H9 (cell line): ENCODE results near the gene RYR3. TPM values are rescaled to one million over a fixed set of nuclear protein-coding genes. Genes with fewer than 3 reads are reported as not detected.

Source experiments
- DNase-seq: peaks from one replicate; pipeline ENCODE4 v3.0.0-alpha.2; 2017
- H2AFZ ChIP-seq: one replicate; pipeline ENCODE4 v1.6.1; 2013; ENCODE audit warnings: mild to moderate bottlenecking, low read length, control low read depth, moderate library complexity
- H2AK5ac ChIP-seq: 2 replicates; pipeline ENCODE4 v1.6.1; 2013; ENCODE audit warnings: low read length, control low read depth, mixed read lengths; ENCODE audit not compliant: insufficient read length
- H2BK120ac ChIP-seq: one replicate; pipeline ENCODE4 v1.6.1; 2013; ENCODE audit warnings: low read depth, mild to moderate bottlenecking, low read length, control low read depth, inconsistent platforms; ENCODE audit not compliant: poor library complexity, severe bottlenecking
- H2BK12ac ChIP-seq: 2 replicates; pipeline ENCODE4 v1.6.1; 2013; ENCODE audit warnings: low read length, control low read depth, mixed read lengths, low read depth; ENCODE audit not compliant: insufficient read length
- H2BK15ac ChIP-seq: 2 replicates; pipeline ENCODE4 v1.6.1; 2013; ENCODE audit warnings: low read depth, low read length, control low read depth
- H2BK20ac ChIP-seq: one replicate; pipeline ENCODE4 v1.6.1; 2013; ENCODE audit warnings: low read depth, mild to moderate bottlenecking, low read length, control low read depth, inconsistent platforms; ENCODE audit not compliant: poor library complexity, severe bottlenecking
- H2BK5ac ChIP-seq: 2 replicates; pipeline ENCODE4 v1.6.1; 2013; ENCODE audit warnings: low read length, control low read depth, mixed read lengths; ENCODE audit not compliant: insufficient read length
- H3K14ac ChIP-seq: 2 replicates; pipeline ENCODE4 v1.6.1; 2013; ENCODE audit warnings: low read length, control low read depth; ENCODE audit not compliant: insufficient read depth
- H3K18ac ChIP-seq: 2 replicates; pipeline ENCODE4 v1.6.1; 2013; ENCODE audit warnings: low read depth, mild to moderate bottlenecking, mixed read lengths, low read length, control low read depth; ENCODE audit not compliant: insufficient read length
- H3K23ac ChIP-seq: 2 replicates; pipeline ENCODE4 v1.6.1; 2013; ENCODE audit warnings: low read length, control low read depth, mixed read lengths, low read depth; ENCODE audit not compliant: insufficient read length
- H3K23me2 ChIP-seq: 2 replicates; pipeline ENCODE4 v1.6.1; 2013; ENCODE audit warnings: low read depth, mild to moderate bottlenecking, mixed read lengths, low read length, control low read depth; ENCODE audit not compliant: insufficient read length, poor library complexity, severe bottlenecking
- H3K27ac ChIP-seq: 2 replicates; pipeline ENCODE4 v1.5.1; 2013; ENCODE audit warnings: low read length, control low read depth, mixed read lengths, low read depth; ENCODE audit not compliant: insufficient read length
- H3K27me3 ChIP-seq: 2 replicates; pipeline ENCODE4 v1.6.1; 2013; ENCODE audit warnings: low read length, control low read depth, inconsistent platforms; ENCODE audit not compliant: insufficient read depth
- H3K4ac ChIP-seq: 2 replicates; pipeline ENCODE4 v1.6.1; 2013; ENCODE audit warnings: low read depth, mild to moderate bottlenecking, control low read depth, inconsistent platforms, low read length, moderate library complexity
- H3K4me1 ChIP-seq: 2 replicates; pipeline ENCODE4 v1.6.1; 2013; ENCODE audit warnings: low read length, control low read depth, inconsistent platforms; ENCODE audit not compliant: insufficient read depth
- H3K4me2 ChIP-seq: 2 replicates; pipeline ENCODE4 v1.6.1; 2013; ENCODE audit warnings: low read length, control low read depth, mixed read lengths; ENCODE audit not compliant: insufficient read length, insufficient read depth
- H3K56ac ChIP-seq: 2 replicates; pipeline ENCODE4 v1.6.1; 2013; ENCODE audit warnings: low read depth, mild to moderate bottlenecking, mixed read lengths, low read length, control low read depth; ENCODE audit not compliant: insufficient read length
- H3K79me1 ChIP-seq: 2 replicates; pipeline ENCODE4 v1.6.1; 2013; ENCODE audit warnings: low read depth, mild to moderate bottlenecking, moderate library complexity, low read length, control low read depth, inconsistent platforms; ENCODE audit not compliant: insufficient read depth, poor library complexity, severe bottlenecking
- H3K79me2 ChIP-seq: 2 replicates; pipeline ENCODE4 v1.6.1; 2013; ENCODE audit warnings: low read length, control low read depth, inconsistent platforms; ENCODE audit not compliant: insufficient read depth
- H3K9ac ChIP-seq: 2 replicates; pipeline ENCODE4 v1.6.1; 2013; ENCODE audit warnings: low read length, control low read depth, mixed read lengths; ENCODE audit not compliant: insufficient read length; ENCODE audit errors: extremely low read depth
- H3K9me3 ChIP-seq: one replicate; pipeline ENCODE4 v1.6.1; 2013; ENCODE audit warnings: low read depth, low read length, inconsistent platforms; ENCODE audit not compliant: control insufficient read depth
- H3T11ph ChIP-seq: one replicate; pipeline ENCODE4 v1.6.1; 2013; ENCODE audit warnings: mild to moderate bottlenecking, low read length, control low read depth, inconsistent platforms
- H4K20me1 ChIP-seq: one replicate; pipeline ENCODE4 v1.6.1; 2013; ENCODE audit not compliant: control insufficient read depth, insufficient read length, insufficient read depth
- H4K5ac ChIP-seq: 2 replicates; pipeline ENCODE4 v1.6.1; 2013; ENCODE audit warnings: low read depth, mild to moderate bottlenecking, mixed read lengths, low read length, control low read depth; ENCODE audit not compliant: insufficient read length
- H4K8ac ChIP-seq: replicated peaks from 2 replicates; pipeline ENCODE4 v1.6.1; 2013; ENCODE audit warnings: low read length, control low read depth, mixed read lengths, low read depth; ENCODE audit not compliant: insufficient read length
- H4K91ac ChIP-seq: 2 replicates; pipeline ENCODE4 v1.6.1; 2013; ENCODE audit warnings: low read depth, mild to moderate bottlenecking, moderate library complexity, mixed read lengths, low read length, control low read depth; ENCODE audit not compliant: insufficient read length
- H3K27ac Mint-ChIP-seq, 3 experiments: 2 replicates in 2 of 3; 3 replicates in 1 of 3; pipeline ENCODE4 v1.8.0; 2020 to 2021; ENCODE audit warnings: mixed read lengths in 3 of 3, mild to moderate bottlenecking in 1 of 3, moderate library complexity in 1 of 3
- H3K27me3 Mint-ChIP-seq: 2 replicates; pipeline ENCODE4 v1.8.0; 2021; ENCODE audit warnings: low read depth, mild to moderate bottlenecking, moderate library complexity, mixed read lengths
- H3K36me3 Mint-ChIP-seq, 3 experiments: 2 replicates in 2 of 3; 3 replicates in 1 of 3; pipeline ENCODE4 v1.8.0; 2020 to 2021; ENCODE audit warnings: low read depth in 3 of 3, mixed read lengths in 3 of 3; ENCODE audit not compliant: insufficient read depth in 1 of 3
- H3K4me1 Mint-ChIP-seq, 2 experiments: 2 replicates each; pipeline ENCODE4 v1.8.0; 2020; ENCODE audit warnings: mixed read lengths in 2 of 2
- H3K4me3 Mint-ChIP-seq, 2 experiments: 2 replicates in 1 of 2; 3 replicates in 1 of 2; pipeline ENCODE4 v1.8.0; 2020 to 2021; ENCODE audit warnings: mild to moderate bottlenecking in 2 of 2, mixed read lengths in 2 of 2, moderate library complexity in 1 of 2
- H3K9me3 Mint-ChIP-seq, 2 experiments: 2 replicates in 1 of 2; 3 replicates in 1 of 2; pipeline ENCODE4 v1.8.0; 2020; ENCODE audit warnings: mild to moderate bottlenecking in 2 of 2, mixed read lengths in 2 of 2, moderate library complexity in 1 of 2
- WGBS: extraction: QIAGEN DNeasy Blood & Tissue Kit; methylation state at CpG from one replicate; pipeline ENCODE4 v1.1.7; 2013; ENCODE audit warnings: missing lambda C conversion rate, low lambda C conversion rate, mixed read lengths; ENCODE audit not compliant: insufficient read length; ENCODE audit errors: extremely low coverage; 5-methylcytosine and 5-hydroxymethylcytosine counted together
- total RNA-seq: library from RNA; stranded (reverse); gene quantifications from 2 replicates; pipeline ENCODE4 v1.2.1, GENCODE V29; 2021
- TF ChIP-seq, protein P1 (sequence below): fragments of 200-600 bp; sonication (generic); conservative IDR thresholded peaks from 3 replicates; pipeline ENCODE4 v1.8.0; 2021; ENCODE audit warnings: antibody characterized with exemption, mild to moderate bottlenecking

RYR3 gene
- total RNA-seq, 1 experiment from 2014 or later = 0.85 TPM

DNA sequence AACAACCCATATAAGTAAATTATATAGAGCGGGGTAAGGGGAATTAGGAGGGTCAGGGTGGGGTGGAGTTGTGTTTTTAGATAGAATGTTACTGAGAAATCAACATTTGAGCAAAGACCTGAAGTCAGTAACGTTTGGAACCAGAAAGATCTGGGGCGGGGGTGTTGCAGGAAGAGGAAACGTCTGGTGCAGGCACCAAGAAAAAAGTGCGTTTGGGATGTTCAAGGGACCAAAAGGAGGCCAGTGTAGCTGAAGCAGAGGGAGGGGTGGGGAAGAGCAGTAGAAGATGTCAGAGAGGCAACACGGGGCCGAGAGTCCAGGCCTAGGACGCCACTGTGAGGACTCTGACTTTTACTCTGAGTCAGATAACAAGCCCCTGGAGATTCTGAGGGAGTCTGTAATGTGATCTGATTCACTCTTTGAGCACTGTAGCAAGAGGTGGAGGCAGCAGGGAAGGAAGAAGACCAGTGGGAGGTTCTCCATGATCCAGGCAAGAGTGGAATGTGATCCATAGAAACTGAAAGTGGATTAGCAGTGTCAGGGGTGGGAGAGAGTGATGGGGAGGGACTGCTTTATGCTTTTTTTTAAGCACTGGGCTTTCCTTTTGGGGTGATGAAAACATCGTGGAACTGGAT, 478.3 kb downstream of the RYR3 start:
- no CpG with 5 or more reads among the region's 9 CpGs for WGBS
- no peak overlapping the region for H2BK5ac ChIP-seq
- H3K27me3 Mint-ChIP-seq = no peaks in the 10 kb centered on the region
- H3K27ac ChIP-seq = no peak overlapping the region
- TF ChIP-seq, protein P1, sequence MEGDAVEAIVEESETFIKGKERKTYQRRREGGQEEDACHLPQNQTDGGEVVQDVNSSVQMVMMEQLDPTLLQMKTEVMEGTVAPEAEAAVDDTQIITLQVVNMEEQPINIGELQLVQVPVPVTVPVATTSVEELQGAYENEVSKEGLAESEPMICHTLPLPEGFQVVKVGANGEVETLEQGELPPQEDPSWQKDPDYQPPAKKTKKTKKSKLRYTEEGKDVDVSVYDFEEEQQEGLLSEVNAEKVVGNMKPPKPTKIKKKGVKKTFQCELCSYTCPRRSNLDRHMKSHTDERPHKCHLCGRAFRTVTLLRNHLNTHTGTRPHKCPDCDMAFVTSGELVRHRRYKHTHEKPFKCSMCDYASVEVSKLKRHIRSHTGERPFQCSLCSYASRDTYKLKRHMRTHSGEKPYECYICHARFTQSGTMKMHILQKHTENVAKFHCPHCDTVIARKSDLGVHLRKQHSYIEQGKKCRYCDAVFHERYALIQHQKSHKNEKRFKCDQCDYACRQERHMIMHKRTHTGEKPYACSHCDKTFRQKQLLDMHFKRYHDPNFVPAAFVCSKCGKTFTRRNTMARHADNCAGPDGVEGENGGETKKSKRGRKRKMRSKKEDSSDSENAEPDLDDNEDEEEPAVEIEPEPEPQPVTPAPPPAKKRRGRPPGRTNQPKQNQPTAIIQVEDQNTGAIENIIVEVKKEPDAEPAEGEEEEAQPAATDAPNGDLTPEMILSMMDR = no peak
- no peaks in the 10 kb centered on the region for H3K79me1 ChIP-seq
- H3K18ac ChIP-seq = no peak overlapping the region
- DNase-seq = no peak
- no peak overlapping the region for H2BK12ac ChIP-seq
- no peak overlapping the region for H3T11ph ChIP-seq
- no peaks in the 10 kb centered on the region for H4K20me1 ChIP-seq
- no peaks in the 10 kb centered on the region for H3K23me2 ChIP-seq
- peaks cover 5 to 6% of the 10 kb centered on the region in 2 experiments for H3K4me1 Mint-ChIP-seq
- no peak overlapping the region for H3K4ac ChIP-seq
- peak overlapping the region in 1 of 3 experiments; percentile 0; a peak in 2 of 7 replicates for H3K27ac Mint-ChIP-seq
- H3K56ac ChIP-seq = no peak overlapping the region
- H3K9ac ChIP-seq = no peak overlapping the region
- no peak overlapping the region for H2BK120ac ChIP-seq
- H3K14ac ChIP-seq = no peak overlapping the region
- H3K27me3 ChIP-seq = no peaks in the 10 kb centered on the region
- H3K36me3 Mint-ChIP-seq = no peaks in the 10 kb centered on the region
- H3K9me3 ChIP-seq = no peaks in the 10 kb centered on the region
- no peak overlapping the region for H3K4me3 Mint-ChIP-seq
- no peaks in the 10 kb centered on the region; a peak in 1 of 5 replicates for H3K9me3 Mint-ChIP-seq
- no peak overlapping the region for H4K5ac ChIP-seq
- H4K91ac ChIP-seq = no peak overlapping the region
- H3K79me2 ChIP-seq = no peaks in the 10 kb centered on the region
- no peak overlapping the region for H2AFZ ChIP-seq
- H3K4me2 ChIP-seq = no peak overlapping the region
- no peaks in the 10 kb centered on the region for H3K4me1 ChIP-seq
- no peak overlapping the region for H3K23ac ChIP-seq
- no peak overlapping the region for H2AK5ac ChIP-seq
- no peak overlapping the region for H2BK15ac ChIP-seq
- no peak overlapping the region for H4K8ac ChIP-seq
- H2BK20ac ChIP-seq = no peak overlapping the region
